ENCODE results near the gene FBXL2. TPM values are rescaled to one million over a fixed set of nuclear protein-coding genes. Genes with fewer than 3 reads are reported as not detected.

Gene FBXL2
- total and polyA plus RNA-seq, 3 donors from 2014 or later: 24.8 to 55.7 (median 38.3) TPM

DNA sequence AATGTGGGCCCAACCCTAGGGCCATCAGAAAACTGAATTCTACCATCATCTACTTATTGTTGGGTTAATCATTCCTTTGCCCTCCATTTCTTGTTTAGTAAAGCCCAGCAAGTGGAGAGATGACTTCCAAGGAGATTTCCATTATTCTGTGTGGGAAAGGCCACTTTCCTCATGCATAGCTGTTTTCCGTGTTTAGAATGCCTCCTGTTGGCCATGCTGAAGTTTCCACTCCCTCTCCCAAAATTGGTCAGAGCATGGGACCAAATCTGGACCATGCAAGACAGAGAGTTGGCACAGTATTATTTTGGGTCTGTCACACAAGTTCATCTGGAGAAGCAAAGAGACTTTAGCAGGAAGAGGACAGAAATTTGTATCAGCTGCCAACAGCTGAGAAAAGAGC, 43.4 kb upstream of the FBXL2 start:
- 91 to 94% methylated on average over 1 of the region's 1 CpG for WGBS, 2 donors
- no peaks in the 10 kb centered on the region for H3K9me3 ChIP-seq
- TF ChIP-seq POLR2A (IDR thresholded peaks at IDR 0.05): no peak
- TF ChIP-seq, protein P1, sequence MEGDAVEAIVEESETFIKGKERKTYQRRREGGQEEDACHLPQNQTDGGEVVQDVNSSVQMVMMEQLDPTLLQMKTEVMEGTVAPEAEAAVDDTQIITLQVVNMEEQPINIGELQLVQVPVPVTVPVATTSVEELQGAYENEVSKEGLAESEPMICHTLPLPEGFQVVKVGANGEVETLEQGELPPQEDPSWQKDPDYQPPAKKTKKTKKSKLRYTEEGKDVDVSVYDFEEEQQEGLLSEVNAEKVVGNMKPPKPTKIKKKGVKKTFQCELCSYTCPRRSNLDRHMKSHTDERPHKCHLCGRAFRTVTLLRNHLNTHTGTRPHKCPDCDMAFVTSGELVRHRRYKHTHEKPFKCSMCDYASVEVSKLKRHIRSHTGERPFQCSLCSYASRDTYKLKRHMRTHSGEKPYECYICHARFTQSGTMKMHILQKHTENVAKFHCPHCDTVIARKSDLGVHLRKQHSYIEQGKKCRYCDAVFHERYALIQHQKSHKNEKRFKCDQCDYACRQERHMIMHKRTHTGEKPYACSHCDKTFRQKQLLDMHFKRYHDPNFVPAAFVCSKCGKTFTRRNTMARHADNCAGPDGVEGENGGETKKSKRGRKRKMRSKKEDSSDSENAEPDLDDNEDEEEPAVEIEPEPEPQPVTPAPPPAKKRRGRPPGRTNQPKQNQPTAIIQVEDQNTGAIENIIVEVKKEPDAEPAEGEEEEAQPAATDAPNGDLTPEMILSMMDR (IDR thresholded peaks at IDR 0.05): no peak
- no peak overlapping the region for H3K27ac ChIP-seq
- H3K4me3 ChIP-seq: no peak overlapping the region
- H3K4me1 ChIP-seq: no peaks in the 10 kb centered on the region
- no peaks in the 10 kb centered on the region for H3K27me3 ChIP-seq
- DNase-seq: no peak
- no peaks in the 10 kb centered on the region for H3K36me3 ChIP-seq (ENCODE audit: low read depth, missing control alignments)
- intact Hi-C loops (cut with DNase I; ENCODE audit: low total_unique reads): no loop called here

GRCh38 chr3:33236005-33236404, 41.2 kb upstream of the FBXL2 start:
- H3K9me3 ChIP-seq: no peaks in the 10 kb centered on the region
- DNase-seq: no peak
- no peaks in the 10 kb centered on the region for H3K36me3 ChIP-seq (ENCODE audit: low read depth, missing control alignments)
- H3K4me1 ChIP-seq: no peaks in the 10 kb centered on the region
- H3K27ac ChIP-seq: no peak overlapping the region
- TF ChIP-seq, protein P1 (IDR thresholded peaks at IDR 0.05): no peak
- no peak for TF ChIP-seq POLR2A (IDR thresholded peaks at IDR 0.05)
- intact Hi-C loops (cut with DNase I; ENCODE audit: low total_unique reads): no loop called here
- 60 to 64% methylated on average over 2 of the region's 2 CpGs for WGBS, 2 donors
- no peaks in the 10 kb centered on the region for H3K27me3 ChIP-seq
- H3K4me3 ChIP-seq: no peak overlapping the region

GRCh38 chr3:33237439-33237838, 39.8 kb upstream of the FBXL2 start:
- H3K9me3 ChIP-seq: no peaks in the 10 kb centered on the region
- H3K27me3 ChIP-seq: no peaks in the 10 kb centered on the region
- no peaks in the 10 kb centered on the region for H3K36me3 ChIP-seq (ENCODE audit: low read depth, missing control alignments)
- no peak overlapping the region for H3K4me3 ChIP-seq
- no peak for DNase-seq
- H3K4me1 ChIP-seq: no peaks in the 10 kb centered on the region
- TF ChIP-seq, protein P1 (IDR thresholded peaks at IDR 0.05): no peak
- no peak for TF ChIP-seq POLR2A (IDR thresholded peaks at IDR 0.05)
- no peak overlapping the region for H3K27ac ChIP-seq
- WGBS, 2 donors: 85 to 95% methylated on average over 4 of the region's 4 CpGs
- intact Hi-C loops (cut with DNase I; ENCODE audit: low total_unique reads): no loop called here

DNA sequence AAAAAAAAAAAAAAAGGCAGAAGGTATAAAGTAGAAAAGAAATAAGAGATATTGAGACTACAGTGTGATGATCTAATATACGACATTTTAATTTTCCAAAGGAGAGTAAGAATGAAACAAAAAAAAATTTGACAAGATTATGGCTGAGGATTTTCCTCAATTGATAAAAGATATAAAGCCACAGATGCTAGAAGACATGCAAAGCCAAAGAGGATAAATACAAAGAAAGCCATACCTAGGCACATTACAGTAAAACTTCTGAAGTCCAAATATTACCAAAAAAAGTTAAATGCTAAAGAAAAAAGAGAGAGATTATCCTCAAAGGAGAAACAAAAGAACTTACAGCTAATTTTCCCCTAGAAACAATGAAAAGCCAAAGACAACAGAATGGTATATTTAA, 38.3 kb upstream of the FBXL2 start:
- Histone ChIP-seq H3K4me1 (no peaks in the 10 kb centered on the region), H3K36me3 (ENCODE audit: low read depth, missing control alignments) (no peaks in the 10 kb centered on the region), H3K4me3 (no peak overlapping the region), H3K9me3 (no peaks in the 10 kb centered on the region), H3K27ac (no peak overlapping the region), H3K27me3 (no peaks in the 10 kb centered on the region)
- whole genome bisulfite sequencing, 2 donors: 97 to 100% methylated on average over 1 of the region's 1 CpG
- TF ChIP-seq, protein P1 (IDR thresholded peaks at IDR 0.05): no peak
- TF ChIP-seq POLR2A (IDR thresholded peaks at IDR 0.05): no peak
- intact Hi-C loops (cut with DNase I; ENCODE audit: low total_unique reads): no loop called here
- DNase-seq: no peak

DNA sequence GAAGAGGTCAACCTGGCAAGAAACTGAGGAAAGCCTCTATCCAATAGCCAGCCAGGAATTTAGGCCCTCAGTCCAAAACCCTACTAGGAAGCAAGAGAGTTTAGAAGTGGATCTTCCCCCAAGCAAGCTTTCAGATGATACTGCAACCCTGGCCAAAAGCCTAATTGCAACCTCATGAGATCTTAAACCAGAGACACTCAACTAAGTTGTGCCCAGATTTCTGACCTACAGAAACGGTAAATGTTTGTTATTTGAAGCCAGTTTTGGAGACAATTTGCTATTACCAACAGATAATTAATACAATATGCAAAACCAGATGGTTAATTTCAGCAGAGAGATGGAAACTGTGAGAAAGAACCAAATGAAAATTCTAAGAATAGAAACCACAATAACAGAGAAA, 37.0 kb upstream of the FBXL2 start:
- intact Hi-C loops (cut with DNase I; ENCODE audit: low total_unique reads): no loop called here
- TF ChIP-seq POLR2A (IDR thresholded peaks at IDR 0.05): no peak
- TF ChIP-seq, protein P1 (IDR thresholded peaks at IDR 0.05): no peak
- no peak overlapping the region for H3K4me3 ChIP-seq
- H3K27me3 ChIP-seq: no peaks in the 10 kb centered on the region
- no peaks in the 10 kb centered on the region for H3K36me3 ChIP-seq (ENCODE audit: low read depth, missing control alignments)
- no peaks in the 10 kb centered on the region for H3K9me3 ChIP-seq
- no peaks in the 10 kb centered on the region for H3K4me1 ChIP-seq
- H3K27ac ChIP-seq: no peak overlapping the region
- WGBS, 2 donors: 55 to 62% methylated on average over 1 of the region's 1 CpG
- DNase-seq: no peak

Measured in testis (tissue), 3 donors.